ENCODE results near the gene HFE.

HFE gene

DNA sequence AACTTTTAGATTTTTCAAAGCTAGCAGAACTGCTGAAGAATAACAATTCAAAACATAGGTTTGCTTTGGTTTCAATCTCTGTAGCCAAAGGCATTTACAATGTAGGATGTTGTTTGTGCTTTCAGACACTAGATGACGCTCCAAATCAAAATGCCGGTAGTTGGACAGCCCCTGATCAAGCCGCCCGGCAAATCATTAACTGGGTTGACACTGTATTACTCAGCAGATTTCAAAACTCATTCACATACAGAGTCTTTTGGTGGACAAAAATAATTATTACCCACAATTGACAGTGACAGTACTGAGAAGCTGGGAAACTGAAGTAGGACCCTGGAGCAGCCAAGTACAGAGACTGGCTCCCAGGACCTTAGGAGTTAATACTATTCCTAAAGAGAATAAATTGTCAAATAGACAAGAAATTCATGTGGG, 21.3 kb upstream of the HFE start:
- no peaks in the 10 kb centered on the region for H3K27me3 ChIP-seq (ENCODE audit: insufficient read depth, poor library complexity, severe bottlenecking)
- H3K4me3 ChIP-seq (replicated peaks; ENCODE audit: insufficient read depth, low read length) = no peak overlapping the region
- DNase-seq (ENCODE audit: low read depth in 1 of 2, low spot score in 1 of 2) = peak; percentile 47 to 68
- TF ChIP-seq, protein P1, sequence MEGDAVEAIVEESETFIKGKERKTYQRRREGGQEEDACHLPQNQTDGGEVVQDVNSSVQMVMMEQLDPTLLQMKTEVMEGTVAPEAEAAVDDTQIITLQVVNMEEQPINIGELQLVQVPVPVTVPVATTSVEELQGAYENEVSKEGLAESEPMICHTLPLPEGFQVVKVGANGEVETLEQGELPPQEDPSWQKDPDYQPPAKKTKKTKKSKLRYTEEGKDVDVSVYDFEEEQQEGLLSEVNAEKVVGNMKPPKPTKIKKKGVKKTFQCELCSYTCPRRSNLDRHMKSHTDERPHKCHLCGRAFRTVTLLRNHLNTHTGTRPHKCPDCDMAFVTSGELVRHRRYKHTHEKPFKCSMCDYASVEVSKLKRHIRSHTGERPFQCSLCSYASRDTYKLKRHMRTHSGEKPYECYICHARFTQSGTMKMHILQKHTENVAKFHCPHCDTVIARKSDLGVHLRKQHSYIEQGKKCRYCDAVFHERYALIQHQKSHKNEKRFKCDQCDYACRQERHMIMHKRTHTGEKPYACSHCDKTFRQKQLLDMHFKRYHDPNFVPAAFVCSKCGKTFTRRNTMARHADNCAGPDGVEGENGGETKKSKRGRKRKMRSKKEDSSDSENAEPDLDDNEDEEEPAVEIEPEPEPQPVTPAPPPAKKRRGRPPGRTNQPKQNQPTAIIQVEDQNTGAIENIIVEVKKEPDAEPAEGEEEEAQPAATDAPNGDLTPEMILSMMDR (IDR thresholded peaks at IDR 0.05; ENCODE audit: insufficient read depth, low read length) = peak; percentile 63
- TF ChIP-seq SPI1 (IDR thresholded peaks at IDR 0.05; ENCODE audit: borderline replicate concordance, low read depth) = no peak
- no peak overlapping the region for H3K27ac ChIP-seq (replicated peaks)

DNA sequence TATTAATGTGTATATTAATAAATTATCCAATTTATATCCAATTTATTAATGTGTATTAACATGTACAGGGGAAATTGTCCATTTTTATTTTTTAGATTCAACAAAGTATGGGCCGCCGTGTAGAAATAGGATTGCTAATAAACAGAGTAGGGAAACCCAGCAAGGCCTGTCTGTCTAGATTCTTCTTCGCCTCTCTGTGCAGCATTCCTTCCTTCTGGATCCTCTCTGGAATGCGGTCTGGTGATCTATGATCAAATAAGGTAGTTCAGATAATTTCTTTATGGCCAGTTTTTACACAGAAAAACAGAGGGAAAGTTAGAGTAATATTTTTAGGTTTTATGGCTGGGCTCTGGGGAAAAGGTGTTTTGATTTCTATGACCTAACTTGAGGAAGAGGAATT, 19.9 kb upstream of the HFE start:
- no peak for TF ChIP-seq SPI1 (IDR thresholded peaks at IDR 0.05; ENCODE audit: borderline replicate concordance, low read depth)
- no peak for TF ChIP-seq POLR2AphosphoS5 (IDR thresholded peaks at IDR 0.05; ENCODE audit: low read depth)
- TF ChIP-seq GABPA (IDR thresholded peaks at IDR 0.05; ENCODE audit: low read depth) = no peak
- TF ChIP-seq, protein P2, sequence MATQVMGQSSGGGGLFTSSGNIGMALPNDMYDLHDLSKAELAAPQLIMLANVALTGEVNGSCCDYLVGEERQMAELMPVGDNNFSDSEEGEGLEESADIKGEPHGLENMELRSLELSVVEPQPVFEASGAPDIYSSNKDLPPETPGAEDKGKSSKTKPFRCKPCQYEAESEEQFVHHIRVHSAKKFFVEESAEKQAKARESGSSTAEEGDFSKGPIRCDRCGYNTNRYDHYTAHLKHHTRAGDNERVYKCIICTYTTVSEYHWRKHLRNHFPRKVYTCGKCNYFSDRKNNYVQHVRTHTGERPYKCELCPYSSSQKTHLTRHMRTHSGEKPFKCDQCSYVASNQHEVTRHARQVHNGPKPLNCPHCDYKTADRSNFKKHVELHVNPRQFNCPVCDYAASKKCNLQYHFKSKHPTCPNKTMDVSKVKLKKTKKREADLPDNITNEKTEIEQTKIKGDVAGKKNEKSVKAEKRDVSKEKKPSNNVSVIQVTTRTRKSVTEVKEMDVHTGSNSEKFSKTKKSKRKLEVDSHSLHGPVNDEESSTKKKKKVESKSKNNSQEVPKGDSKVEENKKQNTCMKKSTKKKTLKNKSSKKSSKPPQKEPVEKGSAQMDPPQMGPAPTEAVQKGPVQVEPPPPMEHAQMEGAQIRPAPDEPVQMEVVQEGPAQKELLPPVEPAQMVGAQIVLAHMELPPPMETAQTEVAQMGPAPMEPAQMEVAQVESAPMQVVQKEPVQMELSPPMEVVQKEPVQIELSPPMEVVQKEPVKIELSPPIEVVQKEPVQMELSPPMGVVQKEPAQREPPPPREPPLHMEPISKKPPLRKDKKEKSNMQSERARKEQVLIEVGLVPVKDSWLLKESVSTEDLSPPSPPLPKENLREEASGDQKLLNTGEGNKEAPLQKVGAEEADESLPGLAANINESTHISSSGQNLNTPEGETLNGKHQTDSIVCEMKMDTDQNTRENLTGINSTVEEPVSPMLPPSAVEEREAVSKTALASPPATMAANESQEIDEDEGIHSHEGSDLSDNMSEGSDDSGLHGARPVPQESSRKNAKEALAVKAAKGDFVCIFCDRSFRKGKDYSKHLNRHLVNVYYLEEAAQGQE (IDR thresholded peaks at IDR 0.05; ENCODE audit: insufficient replicate concordance, low read depth) = no peak
- TF ChIP-seq, protein P1 (IDR thresholded peaks at IDR 0.05; ENCODE audit: insufficient read depth, low read length) = no peak
- Histone ChIP-seq H3K4me3 (replicated peaks; ENCODE audit: insufficient read depth, low read length) (no peak overlapping the region), H3K27me3 (ENCODE audit: insufficient read depth, poor library complexity, severe bottlenecking) (no peaks in the 10 kb centered on the region), H3K27ac (replicated peaks) (no peak overlapping the region)
- no peak for DNase-seq (ENCODE audit: low read depth in 1 of 2, low spot score in 1 of 2)

DNA sequence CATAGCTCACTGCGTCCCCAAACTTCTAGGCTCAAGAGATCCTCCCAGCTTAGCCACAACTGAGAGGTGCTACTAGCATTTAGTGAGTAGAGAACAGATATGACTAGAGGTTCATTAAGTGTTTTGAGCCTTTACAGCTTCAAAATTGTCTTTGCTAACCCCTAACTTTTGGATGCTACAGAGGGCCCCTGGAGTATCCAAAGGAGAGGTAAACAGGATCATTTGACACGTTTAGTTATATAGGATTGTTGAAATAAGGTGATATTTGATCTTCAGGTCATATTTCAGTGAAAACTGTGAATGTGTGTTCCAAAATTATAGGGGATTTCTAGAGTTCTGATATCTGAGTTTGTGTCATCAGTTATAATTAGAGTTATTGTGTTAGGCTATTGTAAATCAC, 19.2 kb upstream of the HFE start:
- no peak overlapping the region for H3K27ac ChIP-seq (replicated peaks)
- DNase-seq (ENCODE audit: low read depth in 1 of 2, low spot score in 1 of 2) = no peak
- H3K4me3 ChIP-seq (replicated peaks; ENCODE audit: insufficient read depth, low read length) = no peak overlapping the region
- H3K27me3 ChIP-seq (ENCODE audit: insufficient read depth, poor library complexity, severe bottlenecking) = no peaks in the 10 kb centered on the region
- TF ChIP-seq, protein P1 (IDR thresholded peaks at IDR 0.05; ENCODE audit: insufficient read depth, low read length) = no peak
- TF ChIP-seq, protein P2 (IDR thresholded peaks at IDR 0.05; ENCODE audit: insufficient replicate concordance, low read depth) = no peak
- TF ChIP-seq POLR2AphosphoS5 (IDR thresholded peaks at IDR 0.05; ENCODE audit: low read depth) = no peak
- no peak for TF ChIP-seq GABPA (IDR thresholded peaks at IDR 0.05; ENCODE audit: low read depth)
- TF ChIP-seq SPI1 (IDR thresholded peaks at IDR 0.05; ENCODE audit: borderline replicate concordance, low read depth) = no peak

DNA sequence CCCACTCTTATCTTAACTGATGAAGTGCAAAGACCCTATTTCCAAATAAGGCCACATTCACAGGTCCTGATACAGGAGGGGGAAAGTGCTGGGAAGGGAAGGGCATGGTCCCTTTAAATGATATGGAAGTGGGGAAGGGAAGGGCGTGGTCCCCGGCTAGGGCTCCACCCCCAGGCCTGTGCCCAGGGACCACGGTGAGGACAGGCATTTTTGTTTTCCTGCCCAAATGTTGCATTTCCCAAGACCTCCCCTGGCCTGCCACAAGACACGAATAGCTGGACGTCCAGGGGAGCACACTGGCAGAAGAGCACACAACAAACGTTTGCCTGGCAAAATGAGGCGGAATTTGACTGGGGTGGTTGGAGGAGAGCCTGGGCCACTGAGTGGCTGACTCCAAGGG, 16.1 kb upstream of the HFE start:
- H3K27ac ChIP-seq (replicated peaks) = no peak overlapping the region
- H3K27me3 ChIP-seq (ENCODE audit: insufficient read depth, poor library complexity, severe bottlenecking) = no peaks in the 10 kb centered on the region
- no peak for DNase-seq (ENCODE audit: low read depth in 1 of 2, low spot score in 1 of 2)
- H3K4me3 ChIP-seq (replicated peaks; ENCODE audit: insufficient read depth, low read length) = no peak overlapping the region
- no peak for TF ChIP-seq SPI1 (IDR thresholded peaks at IDR 0.05; ENCODE audit: borderline replicate concordance, low read depth)

All from HL-60 (cell line).